Stimulated activated CD4-positive, alpha-beta T cell treated with anti-CD3 and anti-CD28 coated beads, Interleukin-1b, Interleukin-23, amount 100 ng/mL, for 4 hours (primary cell): Measurements from ENCODE around the gene PSMD9.
"Not testable (repeated sequence)": the region's sequence is repeated elsewhere in the genome, so short reads cannot be mapped to it uniquely, and the experiment has no call there.

ENCODE experiments used
- DNase-seq, 2 donors: peaks; one replicate each; pipeline ENCODE4 v3.0.0-alpha.2; 2020; ENCODE audit warnings: low read depth in 2 of 2

Gene PSMD9

DNA sequence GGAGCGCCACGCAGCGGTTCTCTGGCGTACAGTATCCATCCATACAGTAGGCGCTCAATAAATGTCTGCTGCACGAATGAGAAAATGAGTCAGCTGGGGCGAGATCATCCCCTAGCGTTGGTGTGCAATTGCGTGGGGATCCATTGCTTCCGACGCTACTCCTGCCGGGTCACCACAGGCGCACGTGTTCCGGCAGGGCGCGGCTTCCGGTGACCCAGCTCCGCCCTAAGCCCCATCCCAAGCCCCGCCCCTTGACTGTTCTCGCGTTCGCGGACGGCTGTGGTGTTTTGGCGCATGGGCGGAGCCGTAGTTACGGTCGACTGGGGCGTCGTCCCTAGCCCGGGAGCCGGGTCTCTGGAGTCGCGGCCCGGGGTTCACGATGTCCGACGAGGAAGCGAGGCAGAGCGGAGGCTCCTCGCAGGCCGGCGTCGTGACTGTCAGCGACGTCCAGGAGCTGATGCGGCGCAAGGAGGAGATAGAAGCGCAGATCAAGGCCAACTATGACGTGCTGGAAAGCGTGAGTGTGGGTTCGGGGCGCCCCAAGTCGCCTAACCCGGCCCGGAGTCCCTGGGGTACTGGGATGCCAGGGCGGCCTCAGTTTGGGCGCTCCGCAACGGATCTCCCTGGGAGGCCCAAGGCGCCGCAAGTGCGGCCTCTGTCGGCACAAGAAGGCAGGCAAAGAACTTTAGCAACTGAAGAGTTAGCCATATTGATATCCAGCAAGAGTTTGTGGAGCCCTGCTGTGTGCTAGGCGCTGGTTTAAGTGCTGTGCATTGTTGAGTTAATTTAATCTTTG is at the start of gene PSMD9:
Gene PSMD9 (plus strand): TSS at position 313 of the 796 bp plus-strand sequence. CDS start 67 bp downstream, at position 380.
- peak; percentile 98 to 99 for DNase-seq

- peak; percentile 99 to 100 for DNase-seq
Observed at GRCh38 chr12:121839106-121839992, 49.2 kb upstream of the PSMD9 start.

DNA sequence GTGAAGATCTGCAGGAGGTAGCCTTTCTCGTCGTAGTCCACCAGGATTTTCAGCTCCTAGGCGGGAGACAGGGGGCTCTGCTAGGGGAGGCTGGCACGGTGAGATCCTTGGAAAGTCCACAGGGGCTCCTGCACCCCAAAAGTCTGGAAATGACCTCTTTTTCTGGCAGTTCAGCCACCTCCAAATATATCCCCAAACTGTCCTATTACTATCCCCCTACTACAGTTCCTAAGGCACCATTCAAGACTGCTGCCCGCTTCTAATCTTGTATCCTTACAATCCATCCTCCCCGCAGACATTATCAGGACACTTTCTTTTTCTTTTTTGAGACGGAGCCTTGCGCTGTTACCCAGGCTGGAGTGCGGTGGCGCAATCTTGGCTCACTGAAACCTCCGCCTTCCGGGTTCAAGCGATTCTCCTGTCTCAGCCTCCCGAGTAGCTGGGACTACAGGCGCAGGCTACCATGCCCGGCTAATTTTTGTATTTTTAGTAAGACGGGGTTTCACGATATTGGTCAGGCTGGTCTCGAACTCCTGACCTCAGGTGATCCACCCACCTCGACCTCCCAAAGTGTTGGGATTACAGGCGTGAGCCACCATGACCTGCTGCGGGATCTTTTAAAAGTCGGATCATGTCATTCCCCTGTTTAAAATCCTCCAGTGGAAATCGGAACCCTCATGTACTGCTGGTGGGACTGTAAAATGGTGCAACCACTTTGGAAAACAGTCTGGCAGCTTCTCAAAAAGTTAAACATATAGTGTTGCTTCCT is 48.4 kb upstream of the PSMD9 start:
- DNase-seq = no peak

GRCh38 chr12:121843236-121843982 is 45.2 kb upstream of the PSMD9 start:
- no peak for DNase-seq

DNA sequence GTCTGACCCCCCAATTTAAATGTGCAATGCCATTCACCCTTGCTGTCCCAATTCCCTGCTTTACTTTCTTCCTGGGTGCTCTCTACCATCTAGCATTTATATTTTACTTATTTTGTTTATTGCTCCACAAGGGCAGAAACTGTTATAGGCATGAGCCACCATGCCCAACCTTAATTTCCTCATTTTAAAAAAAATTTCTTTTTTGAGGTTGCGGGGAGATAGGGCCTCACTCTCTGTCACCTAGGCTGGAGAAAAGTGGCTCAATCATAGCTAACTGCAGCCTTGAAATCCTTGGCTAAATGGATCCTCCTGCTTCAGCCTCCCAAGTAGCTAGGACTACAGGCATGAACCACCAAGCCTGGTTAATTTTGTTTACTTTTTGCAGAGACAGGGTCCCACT is 42.9 kb upstream of the PSMD9 start:
- DNase-seq = no peak

- DNase-seq = no peak
Observed at GRCh38 chr12:121849211-121849610, 39.4 kb upstream of the PSMD9 start.

GRCh38 chr12:121849665-121850064 is 38.9 kb upstream of the PSMD9 start:
- no peak for DNase-seq

DNA sequence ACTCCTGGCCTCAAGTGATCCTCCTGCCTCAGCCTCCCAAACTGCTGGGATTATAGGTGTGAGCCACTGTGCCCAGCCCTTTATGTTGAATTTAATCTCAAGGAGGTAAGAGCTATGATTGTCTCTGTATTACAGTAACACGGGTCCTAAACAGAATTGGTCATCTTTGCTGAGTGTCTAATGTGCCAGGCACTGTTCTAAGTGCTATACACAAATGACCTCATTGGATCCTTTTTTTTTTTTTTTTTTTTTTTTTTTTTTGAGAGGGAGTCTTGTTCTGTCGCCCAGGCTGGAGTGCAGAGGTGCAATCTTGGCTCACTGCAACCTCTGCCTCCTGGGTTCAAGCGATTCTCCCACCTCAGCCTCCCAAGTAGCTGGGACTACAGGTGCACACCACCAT is 36.2 kb upstream of the PSMD9 start:
- DNase-seq = not testable (repeated sequence)

DNA sequence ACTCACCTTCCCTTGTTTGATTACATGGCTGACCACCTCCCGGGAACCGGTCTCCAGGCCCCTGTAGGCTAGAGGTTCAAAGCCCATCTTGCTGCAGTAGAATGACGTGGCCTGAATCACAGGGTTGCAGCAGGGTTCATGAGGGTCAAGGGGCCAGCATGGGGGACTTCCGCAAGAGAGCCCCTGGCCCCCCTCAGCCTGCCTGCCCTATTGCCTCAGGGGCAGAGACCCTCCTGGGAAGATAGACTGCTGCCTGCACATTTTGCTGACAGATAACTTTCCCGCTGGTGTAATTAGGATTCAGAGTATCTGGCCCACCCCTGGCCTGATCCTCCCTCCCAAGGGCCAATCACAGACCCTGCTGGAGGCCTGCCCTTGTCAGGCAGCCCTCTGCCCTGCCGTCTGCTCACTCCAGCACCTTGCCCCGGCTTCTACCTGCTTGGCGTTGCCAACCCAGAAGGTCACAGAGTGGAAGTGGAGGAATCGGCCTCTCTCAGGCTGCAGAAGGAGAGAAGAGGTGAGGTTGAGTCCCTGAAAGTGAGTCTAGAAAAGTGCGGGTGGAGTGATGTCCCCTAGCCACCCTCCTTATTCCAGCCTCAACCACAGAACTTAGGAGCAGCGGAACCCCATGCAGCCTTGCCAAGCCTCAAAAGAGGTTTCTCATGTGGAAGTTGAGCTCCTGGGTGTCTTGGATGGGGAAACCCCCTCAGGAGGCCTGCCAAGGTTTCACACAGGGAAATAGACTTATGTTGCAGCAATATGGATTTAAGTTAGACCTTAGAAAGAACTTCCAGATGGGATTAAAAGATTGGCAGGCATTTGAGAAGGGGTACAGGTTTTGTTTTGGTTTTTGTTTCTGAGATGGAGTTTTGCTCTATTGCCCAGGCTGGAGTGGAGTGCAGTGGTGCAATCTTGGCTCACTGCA is 31.0 kb upstream of the PSMD9 start:
- no peak for DNase-seq

DNA sequence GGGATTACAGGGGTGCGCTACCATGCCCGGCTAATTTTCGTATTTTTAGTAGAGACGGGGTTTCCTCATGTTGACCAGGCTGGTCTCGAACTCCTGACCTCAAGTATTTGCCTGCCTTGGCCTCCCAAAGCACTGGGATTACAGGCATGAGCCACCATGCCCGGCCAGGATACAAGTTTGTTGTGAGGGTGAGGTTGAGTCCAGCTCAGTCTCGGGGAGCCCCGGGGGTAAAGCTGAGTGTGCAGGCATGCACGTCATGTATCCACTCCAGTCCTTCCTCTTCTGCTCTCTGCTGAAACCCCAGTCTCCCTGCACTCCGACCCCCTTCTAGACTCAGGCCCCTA is 30.3 kb upstream of the PSMD9 start:
- DNase-seq = no peak

DNA sequence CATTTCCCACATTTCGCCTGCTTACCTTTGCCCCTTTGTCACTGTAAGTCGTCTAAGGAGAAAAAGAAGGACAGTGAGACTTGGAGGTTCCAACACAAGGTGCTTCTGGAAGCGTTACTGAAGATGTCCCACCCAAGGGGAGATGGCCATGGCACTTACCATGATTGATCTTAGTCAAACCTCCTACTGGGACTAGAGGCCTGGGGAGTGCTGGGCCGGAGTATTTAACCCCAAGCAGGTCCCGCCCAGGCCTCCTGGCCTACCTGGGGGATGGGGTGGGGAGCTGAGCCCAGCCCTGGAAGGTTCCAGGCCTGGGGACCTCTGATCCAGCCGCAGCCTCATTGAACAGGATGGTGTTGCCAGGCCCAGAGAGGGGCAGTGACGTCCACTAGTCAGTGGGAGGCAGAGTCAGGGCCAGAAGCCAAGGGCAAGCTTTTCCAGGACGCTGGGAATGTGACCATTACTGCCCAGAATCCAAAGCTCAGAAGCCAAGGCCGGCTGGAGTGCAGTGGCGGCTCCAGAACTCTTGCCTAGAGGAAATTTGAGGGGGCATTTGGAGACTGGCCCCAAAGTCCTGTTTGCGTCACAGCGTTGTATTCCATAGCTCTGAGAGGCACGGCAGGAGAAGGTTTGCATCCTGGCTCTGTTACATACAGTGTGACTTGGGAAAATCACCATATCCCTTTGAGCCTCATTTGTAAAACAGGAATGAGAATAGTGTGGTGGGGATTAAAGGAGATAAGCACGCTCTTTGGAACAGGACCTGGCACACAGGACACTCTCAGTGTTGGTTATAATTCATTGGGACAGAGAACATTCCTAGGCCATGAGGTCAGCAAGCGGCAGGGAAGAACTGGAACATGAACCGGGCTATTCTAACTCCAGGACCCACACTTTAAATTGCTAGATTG is 29.7 kb upstream of the PSMD9 start, which contains the start of gene HPD:
Gene HPD (minus strand): TSS at position 198 of the 911 bp plus-strand sequence. CDS start 36 bp downstream, at position 162.
- DNase-seq = no peak

DNA sequence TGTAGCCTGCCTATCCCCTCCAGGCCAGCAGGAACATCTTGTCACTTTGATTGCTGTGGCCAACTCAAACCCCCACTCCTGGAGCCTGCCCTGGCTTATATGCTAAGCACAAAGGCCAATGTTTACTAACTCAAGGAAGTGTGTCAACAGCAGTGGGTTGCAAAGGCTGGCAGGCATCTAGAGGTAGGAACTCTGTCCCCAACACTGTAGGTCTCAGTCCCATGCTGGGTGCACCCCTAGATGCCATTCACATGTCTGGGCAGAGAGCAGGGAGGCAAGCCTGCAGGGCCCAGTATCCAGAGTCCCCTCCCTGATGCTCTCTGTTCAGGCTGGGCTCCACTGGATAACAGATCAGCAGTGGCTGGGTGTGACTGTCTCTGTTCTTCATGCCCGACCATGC is 28.3 kb upstream of the PSMD9 start:
- DNase-seq = no peak

GRCh38 chr12:121860699-121861098 is 27.9 kb upstream of the PSMD9 start:
- DNase-seq = not testable (repeated sequence)

GRCh38 chr12:121861636-121862254 is 26.8 kb upstream of the PSMD9 start:
- no peak for DNase-seq

GRCh38 chr12:121866331-121866730 is 22.3 kb upstream of the PSMD9 start:
- no peak for DNase-seq

DNA sequence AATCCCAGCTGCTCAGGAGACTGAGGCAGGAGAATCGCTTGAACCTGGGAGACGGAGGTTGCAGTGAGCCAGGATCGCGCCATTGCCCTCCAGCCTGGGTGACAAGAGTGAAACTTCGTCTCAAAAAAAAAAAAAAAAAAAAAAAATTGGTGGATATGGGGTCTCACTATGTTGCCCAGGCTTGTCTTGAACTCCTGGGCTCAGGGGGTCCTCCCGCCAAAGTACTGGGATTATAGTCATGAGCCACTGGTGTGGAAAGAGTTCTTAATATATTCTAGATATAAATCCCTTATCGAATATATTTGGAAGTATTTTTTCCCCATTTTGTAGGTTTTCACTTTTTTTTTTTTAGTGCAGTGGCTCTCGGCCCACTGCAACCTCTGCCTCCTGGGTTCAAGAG is 19.4 kb upstream of the PSMD9 start:
- DNase-seq = not testable (repeated sequence)

- no peak for DNase-seq
Observed at GRCh38 chr12:121871467-121871866, 17.1 kb upstream of the PSMD9 start.

- DNase-seq = no peak
Observed at GRCh38 chr12:121872546-121873215, 15.9 kb upstream of the PSMD9 start.
